B cell (primary cell): ENCODE measurements around the gene SLC25A29. TPM values are rescaled to one million over a fixed set of nuclear protein-coding genes. Genes with fewer than 3 reads are reported as not detected.

ENCODE experiments used
- ATAC-seq: fragments of 200-7000 bp; cut with Tn5 transposase; one replicate; pipeline ENCODE4 v1.10.0; 2021; ENCODE audit warnings: low read depth, mild to moderate bottlenecking, moderate number of reproducible peaks, moderate library complexity
- CTCF ChIA-PET: fragments of 350-600 bp; sonication (Branson Sonifier 250); formaldehyde crosslinking; loops from one replicate; lab custom pipeline; 2021; ENCODE audit warnings: antibody characterized with exemption, inconsistent platforms; lab: Charles Lee
- POLR2A ChIA-PET: fragments of 350-600 bp; sonication (Branson Sonifier 250); formaldehyde crosslinking; loops from one replicate; lab custom pipeline; 2021; ENCODE audit warnings: antibody characterized with exemption; lab: Charles Lee
- DNase-seq: peaks from one replicate; pipeline ENCODE4 v3.0.0; 2013
- H2AFZ ChIP-seq: 2 replicates; pipeline ENCODE4 v1.6.1; 2012; ENCODE audit warnings: mild to moderate bottlenecking, low read depth, low read length; ENCODE audit not compliant: insufficient read depth, poor library complexity, severe bottlenecking
- H3K27ac ChIP-seq, 2 donors: 1 replicate in 1 of 2; 2 replicates in 1 of 2; pipeline ENCODE4 v1.5.1; 2012 to 2013; ENCODE audit warnings: low read length in 2 of 2, mild to moderate bottlenecking in 2 of 2, moderate library complexity in 1 of 2
- H3K27me3 ChIP-seq, 4 experiments: fragments of 200-600 bp in 1 of 4; sonication (generic) in 1 of 4; replicated peaks in 1 of 4; 1 replicate in 2 of 4; 2 replicates in 2 of 4; pipeline versions ENCODE4 v1.6.1 to v1.7.0; 2013 to 2016; ENCODE audit warnings: low read length in 3 of 4, mild to moderate bottlenecking in 2 of 4, mixed read lengths in 1 of 4, moderate library complexity in 1 of 4; ENCODE audit not compliant: insufficient read depth in 4 of 4, control insufficient read depth in 3 of 4; ENCODE audit errors: control extremely low read depth in 1 of 4
- H3K36me3 ChIP-seq, 2 experiments: replicated peaks in 1 of 2; 1 replicate in 1 of 2; 2 replicates in 1 of 2; pipeline versions ENCODE4 v1.6.1 to v1.7.1; 2013; ENCODE audit warnings: low read length in 1 of 2; ENCODE audit not compliant: insufficient read depth in 2 of 2, control insufficient read depth in 1 of 2; ENCODE audit errors: control extremely low read depth in 1 of 2, extremely low read depth in 1 of 2
- H3K4me1 ChIP-seq, 2 donors: fragments of 200-600 bp in 1 of 2; sonication (generic) in 1 of 2; 1 replicate in 1 of 2; 2 replicates in 1 of 2; pipeline versions ENCODE4 v1.5.1 to v1.6.1; 2013 to 2017; ENCODE audit warnings: low read length in 2 of 2; ENCODE audit not compliant: control insufficient read depth in 2 of 2, insufficient read depth in 2 of 2
- H3K4me2 ChIP-seq: replicated peaks from 2 replicates; pipeline ENCODE3; 2012; ENCODE audit warnings: mild to moderate bottlenecking, low read depth, low read length; ENCODE audit not compliant: poor library complexity, severe bottlenecking
- H3K4me3 ChIP-seq, 5 experiments: fragments of 200-600 bp in 1 of 5; sonication (generic) in 1 of 5; 1 replicate in 3 of 5; 2 replicates in 2 of 5; pipeline versions ENCODE4 v1.5.1 to v1.7.0; 2011 to 2016; ENCODE audit warnings: low read length in 4 of 5, mild to moderate bottlenecking in 4 of 5, low read depth in 2 of 5, control low read depth in 1 of 5, moderate library complexity in 1 of 5; ENCODE audit not compliant: insufficient read depth in 1 of 5; ENCODE audit errors: control extremely low read depth in 1 of 5, extremely low read depth in 1 of 5
- H3K79me2 ChIP-seq: fragments of 200-600 bp; sonication (generic); one replicate; pipeline ENCODE4 v1.6.0; 2016; ENCODE audit warnings: low read length; ENCODE audit not compliant: control insufficient read depth, insufficient read depth
- H3K9ac ChIP-seq: fragments of 200-600 bp; sonication (generic); 2 replicates; pipeline ENCODE4 v1.6.1; 2017; ENCODE audit warnings: mild to moderate bottlenecking, low read length, moderate library complexity
- H3K9me3 ChIP-seq, 3 donors: one replicate each; pipeline versions ENCODE4 v1.6.1 to v1.7.1; 2013; ENCODE audit warnings: low read length in 2 of 3; ENCODE audit not compliant: control insufficient read depth in 2 of 3, insufficient read depth in 1 of 3; ENCODE audit errors: control extremely low read depth in 1 of 3
- H4K20me1 ChIP-seq: 2 replicates; pipeline ENCODE4 v1.6.0; 2012; ENCODE audit warnings: mild to moderate bottlenecking, low read length; ENCODE audit not compliant: insufficient read depth, control insufficient read depth, poor library complexity, severe bottlenecking
- H3K27ac Mint-ChIP-seq: one replicate; pipeline ENCODE4 v1.8.0; 2021; ENCODE audit warnings: mixed read lengths
- H3K27me3 Mint-ChIP-seq: one replicate; pipeline ENCODE4 v1.8.0; 2021; ENCODE audit warnings: mixed read lengths
- H3K4me1 Mint-ChIP-seq: one replicate; pipeline ENCODE4 v1.8.0; 2021; ENCODE audit warnings: mixed read lengths
- H3K4me3 Mint-ChIP-seq: one replicate; pipeline ENCODE4 v1.8.0; 2021; ENCODE audit warnings: mixed read lengths
- H3K9me3 Mint-ChIP-seq: one replicate; pipeline ENCODE4 v1.8.0; 2022; ENCODE audit warnings: mixed read lengths; ENCODE audit not compliant: insufficient read depth
- CTCF ChIP-seq: fragments of 200-600 bp; IDR thresholded peaks from one replicate; pipeline ENCODE4 v1.8.0; 2022; ENCODE audit warnings: antibody characterized with exemption, mild to moderate bottlenecking
- EZH2 ChIP-seq: IDR thresholded peaks from 2 replicates; pipeline ENCODE4 v1.6.1; 2012; ENCODE audit warnings: borderline replicate concordance, low read depth, mild to moderate bottlenecking, moderate library complexity, low read length; ENCODE audit not compliant: insufficient read depth, poor library complexity, severe bottlenecking
- whole genome bisulfite sequencing: methylation state at CpG from one replicate; pipeline ENCODE4 v1.1.5; 2013; ENCODE audit warnings: missing lambda C conversion rate; ENCODE audit not compliant: insufficient coverage; 5-methylcytosine and 5-hydroxymethylcytosine counted together
- intact Hi-C: fragments of 100-400 bp; cut with micrococcal nuclease; formaldehyde crosslinking; loops from one replicate; pipeline ENCODE4 v1.10.0; 2022
- polyA plus RNA-seq: library from polyadenylated mRNA; depleted of rRNA; stranded (reverse); fragments of >200 nt; gene quantifications from 2 replicates; pipeline ENCODE4 v1.2.3, GENCODE V29; 2012
- total RNA-seq, 2 donors: library from RNA; stranded (reverse); fragments of 120-200 nt in 1 of 2; gene quantifications; 1 replicate in 1 of 2; 2 replicates in 1 of 2; pipeline versions ENCODE4 v1.2.3 to v1.2.4, GENCODE V29; 2013 to 2022

Gene SLC25A29
- total and polyA plus RNA-seq, 2 donors (not counting 1 experiment from before 2014, with no cell fraction given), result 15.1 to 99.9 TPM

GRCh38 chr14:100313464-100314230 lies 7.4 kb upstream of the SLC25A29 start:
- 97% methylated on average over 26 of the region's 26 CpGs for WGBS
- DNase-seq (no peak), ATAC-seq (no peak)
- H3K27me3 Mint-ChIP-seq, result no peaks in the 10 kb centered on the region
- Histone ChIP-seq H3K79me2 (no peaks in the 10 kb centered on the region), H4K20me1 (no peaks in the 10 kb centered on the region), H3K27ac (no peak overlapping the region), H3K4me2 (no peak overlapping the region), H2AFZ (no peak overlapping the region), H3K4me1 (peaks cover 28 to 37% of the 10 kb centered on the region in 2 donors), H3K27me3 (no peaks in the 10 kb centered on the region), H3K4me3 (no peak overlapping the region), H3K36me3 (no peaks in the 10 kb centered on the region), H3K9ac (no peak overlapping the region), H3K9me3 (no peaks in the 10 kb centered on the region)
- H3K4me3 Mint-ChIP-seq, result no peak overlapping the region
- no peaks in the 10 kb centered on the region for H3K9me3 Mint-ChIP-seq
- POLR2A ChIA-PET, result no interaction called here
- peaks cover 22% of the 10 kb centered on the region for H3K4me1 Mint-ChIP-seq
- peak overlapping the region; percentile 56 for H3K27ac Mint-ChIP-seq
- CTCF ChIA-PET, result interaction anchor here (0.6 to 1.5 kb wide), 8 partner anchors 9 to 258 kb away, joined by 3 to 7 read pairs (median 4); no protein-coding TSS in a partner anchor
- TF ChIP-seq EZH2, result no peak
- no peak for TF ChIP-seq CTCF
- intact Hi-C loops, result no loop called here

DNA sequence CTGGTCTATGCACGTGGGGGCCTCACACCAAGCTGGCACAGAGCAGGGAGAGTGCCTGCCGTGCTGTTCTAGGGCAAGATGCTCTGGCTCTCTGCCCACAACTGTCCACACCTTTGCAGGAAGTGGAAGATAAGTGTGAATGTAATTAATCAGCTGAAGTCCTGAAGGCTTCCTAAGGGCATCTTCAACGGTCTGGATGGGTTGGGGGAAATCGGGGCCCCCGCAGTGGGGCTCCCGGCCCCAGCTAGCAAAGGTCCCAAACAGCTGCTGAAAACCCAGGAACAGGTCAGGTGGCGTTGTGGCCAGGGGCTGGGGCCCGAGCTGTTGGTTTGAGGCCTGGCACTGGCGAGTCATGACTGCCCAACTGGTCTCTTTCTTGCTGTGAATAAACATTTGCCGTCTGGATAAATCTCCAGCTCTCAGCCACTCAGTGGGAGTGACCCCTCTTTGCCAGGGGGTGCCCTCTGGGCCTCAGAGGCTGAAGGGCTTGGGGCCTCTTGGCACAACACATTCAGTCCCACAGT lies 6.7 kb upstream of the SLC25A29 start:
- Histone ChIP-seq H3K27ac (peak overlapping the region; percentile 36 to 65), H3K9me3 (no peaks in the 10 kb centered on the region), H3K9ac (no peak overlapping the region), H4K20me1 (no peaks in the 10 kb centered on the region), H3K27me3 (no peaks in the 10 kb centered on the region), H3K79me2 (no peaks in the 10 kb centered on the region), H3K4me2 (peak overlapping the region; percentile 38), H3K4me3 (no peak overlapping the region), H2AFZ (peak overlapping the region; percentile 68), H3K36me3 (no peaks in the 10 kb centered on the region), H3K4me1 (peaks cover 28 to 31% of the 10 kb centered on the region in 2 donors)
- TF ChIP-seq CTCF (no peak), EZH2 (no peak)
- Mint-ChIP-seq H3K9me3 (no peaks in the 10 kb centered on the region), H3K27ac (peak overlapping the region; percentile 90), H3K27me3 (no peaks in the 10 kb centered on the region), H3K4me1 (peaks cover 20% of the 10 kb centered on the region), H3K4me3 (peak overlapping the region; percentile 71)
- intact Hi-C loops, result no loop called here
- ATAC-seq (no peak), DNase-seq (no peak)
- WGBS, result 72% methylated on average over 9 of the region's 10 CpGs
- ChIA-PET POLR2A (interaction anchor here (1.0 kb wide), 1 partner anchor 16 kb away, joined by 3 read pairs; no protein-coding TSS in a partner anchor), CTCF (interaction anchor here (0.6 to 1.5 kb wide), 9 partner anchors 8 to 258 kb away, joined by 3 to 7 read pairs (median 3); no protein-coding TSS in a partner anchor)
